ENCODE data around the gene DCK.
"Not testable (repeated sequence)": the region's sequence is repeated elsewhere in the genome, so short reads cannot be mapped to it uniquely, and the experiment has no call there.

DCK gene

DNA sequence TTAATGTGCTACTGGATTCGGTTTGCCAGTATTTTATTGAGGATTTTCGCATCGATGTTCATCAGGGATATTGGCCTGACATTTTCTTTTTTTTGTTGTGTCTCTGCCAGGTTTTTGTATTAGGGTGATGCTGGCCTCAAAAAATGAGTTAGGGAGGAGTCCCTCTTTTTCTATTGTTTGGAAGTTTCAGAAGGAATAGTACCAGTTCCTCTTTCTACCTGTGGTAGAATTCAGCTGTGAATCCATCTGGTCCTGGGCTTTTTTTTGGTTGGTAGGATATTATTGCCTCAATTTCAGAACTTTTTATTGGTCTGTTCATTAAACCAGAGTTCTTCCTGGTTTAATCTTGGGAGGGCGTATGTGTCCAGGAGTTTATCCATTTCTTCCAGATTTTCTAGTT lies 7.9 kb downstream of the DCK start:
- not testable (repeated sequence) for DNase-seq (ENCODE audit: low read depth in 2 of 2)

DNA sequence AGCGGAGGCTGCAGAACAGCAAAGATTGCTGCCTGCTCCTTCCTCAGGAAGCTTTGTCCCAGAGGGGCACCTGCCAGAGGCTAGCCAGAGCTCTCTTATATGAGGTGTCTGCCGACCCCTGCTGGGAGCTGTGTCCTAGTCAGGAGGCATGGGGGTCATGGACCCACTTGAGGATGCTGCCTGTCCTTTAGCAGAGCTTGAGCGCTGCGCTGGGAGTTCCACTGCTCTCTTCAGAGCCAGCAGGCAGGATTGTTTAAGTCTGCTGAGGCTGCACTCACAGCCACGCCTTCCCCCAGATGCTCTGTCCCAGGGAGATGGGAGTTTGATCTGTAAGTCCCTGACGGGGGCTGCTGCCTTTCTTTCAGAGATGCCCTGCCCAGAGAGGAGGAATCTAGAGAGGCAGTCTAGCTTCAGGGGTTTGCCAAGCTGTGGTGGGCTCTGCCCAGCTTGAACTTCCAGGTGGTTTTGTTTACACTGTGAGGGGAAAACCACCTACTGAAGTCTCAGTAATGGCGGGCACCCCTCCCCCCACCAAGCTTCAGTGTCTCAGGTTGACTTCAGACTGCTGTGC lies 10.9 kb downstream of the DCK start:
- DNase-seq (ENCODE audit: low read depth in 2 of 2) = peak in 1 of 2 donors; percentile 27

DNA sequence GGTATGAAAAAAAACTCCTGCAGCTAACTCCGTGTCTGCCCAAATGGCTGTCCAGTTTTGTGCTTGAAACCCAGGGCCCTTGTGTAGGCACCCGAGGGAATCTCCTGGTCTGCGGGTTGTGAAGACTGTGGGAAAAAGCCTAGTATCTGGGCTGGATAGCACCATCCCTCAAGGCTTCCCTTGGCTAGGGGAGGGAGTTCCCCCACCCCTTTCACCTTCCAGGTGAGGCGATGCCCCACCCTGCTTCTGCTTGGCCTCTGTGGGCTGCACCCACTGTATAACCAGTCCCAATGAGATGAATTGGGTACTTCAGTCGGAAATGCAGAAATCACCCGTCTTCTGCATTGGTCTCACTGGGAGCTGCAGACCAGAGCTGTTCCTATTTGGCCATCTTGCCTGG lies 11.6 kb downstream of the DCK start:
- DNase-seq (ENCODE audit: low read depth in 2 of 2) = not testable (repeated sequence)

- DNase-seq (ENCODE audit: low read depth in 2 of 2) = no peak
These were observed 12.9 kb downstream of the DCK start for GRCh38 chr4:71006203-71006907.

DNA sequence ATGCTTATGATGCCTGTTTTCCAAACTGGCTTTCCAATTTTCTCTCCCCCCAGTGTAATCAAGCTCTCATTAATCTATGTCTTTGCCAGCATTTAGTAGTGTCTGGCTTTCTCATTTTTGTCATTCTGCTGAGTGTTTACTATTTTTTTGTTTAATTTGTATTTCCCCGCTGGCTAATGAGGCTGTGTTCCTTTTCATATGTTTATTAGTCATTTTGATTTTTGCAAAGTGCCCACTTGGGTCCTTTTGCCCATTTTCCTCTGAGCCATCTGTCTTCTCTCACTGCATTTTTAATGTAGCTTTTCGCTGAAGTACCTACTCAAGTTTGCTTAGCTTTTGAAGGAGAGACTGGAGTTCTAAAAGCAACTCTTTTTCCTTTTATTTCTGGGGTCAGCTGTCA lies 14.7 kb downstream of the DCK start:
- no peak for DNase-seq (ENCODE audit: low read depth in 2 of 2)

GRCh38 chr4:71009086-71009485 lies 15.6 kb downstream of the DCK start:
- DNase-seq (ENCODE audit: low read depth in 2 of 2) = no peak

- no peak for DNase-seq (ENCODE audit: low read depth in 2 of 2)
These were observed 16.6 kb downstream of the DCK start for GRCh38 chr4:71009890-71010588.

DNA sequence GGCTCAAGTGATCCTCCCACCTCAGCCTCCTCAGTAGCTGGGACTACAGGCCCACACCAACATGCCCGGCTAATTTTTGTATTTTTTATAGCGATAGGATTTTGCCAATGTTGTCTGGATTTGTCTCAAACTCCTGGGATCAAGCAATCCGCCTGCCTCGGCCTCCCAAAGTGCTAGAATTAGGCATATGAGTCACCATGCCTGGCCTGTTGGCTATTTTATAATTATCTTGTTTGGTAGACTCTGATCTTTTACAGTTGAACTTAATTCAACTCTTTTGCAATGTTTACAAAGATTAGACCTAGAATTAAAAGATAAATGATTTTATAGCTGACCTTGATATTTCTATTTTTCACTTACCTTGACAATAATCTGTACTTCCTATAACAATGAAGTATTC lies 18.0 kb downstream of the DCK start:
- DNase-seq (ENCODE audit: low read depth in 2 of 2) = no peak

GRCh38 chr4:71017391-71017790 lies 23.9 kb downstream of the DCK start:
- not testable (repeated sequence) for DNase-seq (ENCODE audit: low read depth in 2 of 2)

- DNase-seq (ENCODE audit: low read depth in 2 of 2) = no peak
These were observed 27.2 kb downstream of the DCK start for GRCh38 chr4:71020611-71021010.

DNA sequence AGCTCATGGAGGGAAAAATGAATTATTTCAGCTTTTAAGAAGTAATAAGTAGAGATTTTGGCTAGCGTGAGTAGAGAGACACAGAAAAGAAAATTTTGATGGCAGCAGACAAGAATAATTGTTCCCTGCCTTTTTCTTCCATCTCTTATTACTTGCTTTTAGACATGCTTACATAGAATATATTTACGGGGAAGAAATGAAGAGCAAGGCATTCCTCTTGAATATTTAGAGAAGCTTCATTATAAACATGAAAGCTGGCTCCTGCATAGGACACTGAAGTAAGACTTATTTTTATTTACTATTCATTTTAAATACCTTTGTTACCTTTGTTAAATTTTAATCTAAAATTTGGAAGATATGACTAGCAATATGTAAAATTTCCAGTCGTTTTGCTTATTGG lies 32.2 kb downstream of the DCK start:
- no peak for DNase-seq (ENCODE audit: low read depth in 2 of 2)

GRCh38 chr4:71026086-71026485 lies 32.6 kb downstream of the DCK start:
- no peak for DNase-seq (ENCODE audit: low read depth in 2 of 2)

- no peak for DNase-seq (ENCODE audit: low read depth in 2 of 2)
These were observed 34.2 kb downstream of the DCK start for GRCh38 chr4:71027611-71028010.

DNA sequence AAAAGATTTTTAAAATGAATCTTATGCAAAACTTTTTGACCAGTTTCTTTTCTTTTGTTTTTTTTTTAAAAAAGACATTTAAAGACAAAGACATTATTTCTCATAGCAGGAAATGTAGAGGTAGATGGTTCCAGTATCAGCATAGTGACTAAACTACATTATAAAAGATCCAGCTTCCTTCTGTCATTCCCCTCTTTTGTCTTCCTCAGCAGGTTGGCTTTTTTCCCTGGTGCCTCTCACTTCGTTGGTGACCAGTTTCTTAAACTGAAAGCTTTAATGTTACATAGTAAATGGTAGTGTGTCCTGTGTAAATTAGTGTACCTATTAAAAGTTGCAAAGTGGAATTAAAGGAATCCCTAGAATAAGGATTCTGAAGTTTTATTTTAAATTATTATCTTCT lies 36.1 kb downstream of the DCK start:
- DNase-seq (ENCODE audit: low read depth in 2 of 2) = no peak

- not testable (repeated sequence) for DNase-seq (ENCODE audit: low read depth in 2 of 2)
These were observed 38.7 kb downstream of the DCK start for GRCh38 chr4:71032106-71032505.

- no peak for DNase-seq (ENCODE audit: low read depth in 2 of 2)
These were observed 51.8 kb downstream of the DCK start for GRCh38 chr4:71045256-71045655.

- no peak for DNase-seq (ENCODE audit: low read depth in 2 of 2)
These were observed 55.9 kb downstream of the DCK start for GRCh38 chr4:71049395-71049794.

DNA sequence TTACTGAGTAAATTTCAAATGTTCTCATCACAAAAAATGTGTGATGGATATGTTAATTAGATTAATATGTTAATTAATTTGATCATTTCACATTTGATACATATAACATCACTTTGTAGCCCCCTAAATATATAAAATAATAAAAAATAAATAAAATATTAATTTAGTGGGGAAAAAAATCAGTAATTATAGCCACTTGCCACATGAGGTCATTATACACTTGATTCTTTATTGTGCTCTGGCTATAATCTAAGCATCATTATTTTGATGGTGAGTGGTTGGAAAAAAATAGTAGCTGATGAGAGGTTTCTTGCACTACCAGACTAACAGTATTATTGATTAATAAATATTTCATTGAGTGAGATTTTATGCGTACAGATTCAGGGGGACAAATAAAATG lies 57.4 kb downstream of the DCK start:
- no peak for DNase-seq (ENCODE audit: low read depth in 2 of 2)

- DNase-seq (ENCODE audit: low read depth in 2 of 2) = no peak
These were observed 58.6 kb downstream of the DCK start for GRCh38 chr4:71052034-71052433.

- DNase-seq (ENCODE audit: low read depth in 2 of 2) = no peak
These were observed 59.3 kb downstream of the DCK start for GRCh38 chr4:71052716-71053115.

GRCh38 chr4:71053613-71054012 lies 60.2 kb downstream of the DCK start:
- not testable (repeated sequence) for DNase-seq (ENCODE audit: low read depth in 2 of 2)

- DNase-seq (ENCODE audit: low read depth in 2 of 2) = not testable (repeated sequence)
These were observed 66.1 kb downstream of the DCK start for GRCh38 chr4:71059573-71059972.

DNA sequence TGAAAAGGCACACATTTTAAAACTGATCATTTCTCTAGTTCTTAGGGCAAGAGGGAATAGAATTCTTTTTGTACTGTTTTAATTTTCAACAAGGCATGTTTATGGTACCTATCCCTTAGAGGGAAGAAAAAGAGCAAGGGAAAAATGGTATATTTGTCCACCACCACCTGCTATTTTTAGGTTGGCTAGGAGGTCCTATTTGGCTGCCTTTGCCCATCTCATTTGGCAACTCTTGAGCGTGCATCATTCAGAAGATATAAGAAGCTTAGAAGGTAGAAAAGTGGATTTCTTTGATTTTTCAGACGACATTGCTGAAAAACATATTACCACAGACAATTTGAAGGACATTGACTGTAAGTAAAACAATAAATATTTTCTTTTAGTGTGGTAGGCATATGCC lies 69.0 kb downstream of the DCK start:
- no peak for DNase-seq (ENCODE audit: low read depth in 2 of 2)

Measured in stimulated activated CD4-positive, alpha-beta T cell treated with anti-CD3 and anti-CD28 coated beads, Interleukin-1b, Interleukin-23, amount 100 ng/mL, for 4 hours (primary cell).